Gastrocnemius medialis (tissue), 4 donors: ENCODE results near the gene PCDH12. TPM values are rescaled to one million over a fixed set of nuclear protein-coding genes. Genes with fewer than 3 reads are reported as not detected.

Experiments
- ATAC-seq, 2 donors: fragments of 150-250 bp; one replicate each; pipeline ENCODE4 v1.9.1; 2016
- DNase-seq, 2 donors: peaks; one replicate each; pipeline ENCODE4 v3.0.0-alpha.2; 2019
- H3K27ac ChIP-seq, 4 donors: fragments of 200-600 bp; sonication (generic); 1 replicate in 1 of 4; 2 replicates in 3 of 4; pipeline ENCODE4 v1.5.1; 2016 to 2018; ENCODE audit warnings: mild to moderate bottlenecking in 2 of 4, moderate library complexity in 1 of 4
- H3K27me3 ChIP-seq, 3 donors: fragments of 200-600 bp; sonication (generic) in 2 of 3; 1 replicate in 1 of 3; 2 replicates in 2 of 3; pipeline versions ENCODE4 v1.5.1 to v1.6.0; 2016 to 2019; ENCODE audit warnings: mild to moderate bottlenecking in 1 of 3, moderate library complexity in 1 of 3
- H3K36me3 ChIP-seq, 2 donors: fragments of 200-600 bp; sonication (generic) in 1 of 2; one replicate each; pipeline ENCODE4 v1.5.1; 2017 to 2018
- H3K4me1 ChIP-seq, 2 donors: fragments of 200-600 bp; sonication (generic) in 1 of 2; one replicate each; pipeline ENCODE4 v1.5.1; 2016 to 2017; ENCODE audit warnings: mild to moderate bottlenecking in 2 of 2
- H3K4me3 ChIP-seq, 4 donors: fragments of 200-600 bp; sonication (generic) in 3 of 4; 1 replicate in 1 of 4; 2 replicates in 3 of 4; pipeline ENCODE4 v1.5.1; 2016 to 2019; ENCODE audit warnings: mild to moderate bottlenecking in 2 of 4
- H3K9me3 ChIP-seq, 3 donors: fragments of 200-600 bp; sonication (generic) in 2 of 3; 1 replicate in 1 of 3; 2 replicates in 2 of 3; pipeline ENCODE4 v1.5.1; 2016 to 2019
- POLR2A ChIP-seq, 2 donors: fragments of 450-650 bp; IDR thresholded peaks; one replicate each; pipeline ENCODE4 v1.6.1; 2017; ENCODE audit warnings: antibody characterized with exemption in 2 of 2, mild to moderate bottlenecking in 2 of 2, moderate library complexity in 2 of 2
- in situ Hi-C, 4 donors: fragments of 200-750 bp; cut with MboI; loops; one replicate each; pipeline versions ENCODE4 v1.15.0 to v1.8.0; 2017; ENCODE audit warnings: low sequenced_read_pairs in 4 of 4
- intact Hi-C: fragments of 100-400 bp; cut with DNase I; formaldehyde crosslinking; loops from one replicate; pipeline ENCODE4 v1.15.1; 2023; ENCODE audit warnings: low total_unique reads
- total RNA-seq, 4 donors: library from RNA; depleted of rRNA; stranded (reverse); fragments of >200 nt; gene quantifications; one replicate each; pipeline versions ENCODE4 v1.1.0 to v1.2.3, GENCODE V29; 2016
- TF ChIP-seq, protein P1 (sequence below), 5 experiments: fragments of 450-650 bp in 3 of 5; fragments of 200-600 bp in 2 of 5; sonication (generic) in 2 of 5; IDR thresholded peaks in 4 of 5; conservative IDR thresholded peaks in 1 of 5; 1 replicate in 4 of 5; 2 replicates in 1 of 5; pipeline ENCODE4 v1.5.1; 2016 to 2019; ENCODE audit warnings: antibody characterized with exemption in 5 of 5, mild to moderate bottlenecking in 3 of 5, moderate library complexity in 3 of 5

The PCDH12 gene
- total RNA-seq, result 10 to 100 TPM in 1 of 4 donors, 1 to 10 TPM in 3; 2.1 to 13.6 (median 3.6) TPM

DNA sequence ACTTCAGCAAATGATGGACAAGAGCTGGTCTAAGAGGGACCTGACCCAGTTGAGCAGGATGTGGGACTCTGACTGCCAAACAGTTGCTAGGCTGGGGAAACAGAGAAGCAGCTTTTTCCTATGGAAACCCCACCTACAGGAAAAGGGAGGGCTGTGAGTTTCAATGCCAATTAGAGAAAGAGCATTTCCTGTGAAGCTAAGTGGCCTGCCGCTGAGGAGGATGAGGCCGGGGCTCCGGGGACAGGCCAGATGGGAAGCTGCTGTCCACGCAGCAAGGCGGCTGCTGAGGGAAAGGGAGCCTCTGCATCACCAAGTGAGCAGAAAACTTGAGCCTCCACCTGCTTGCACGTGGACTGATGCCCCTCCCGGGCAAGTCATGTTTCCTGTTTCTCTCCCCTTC lies at the start of gene PCDH12:
PCDH12 (minus strand) TSS at position 90 of the 400 bp plus-strand sequence. CDS start 351 bp downstream, outside the sequence.
- DNase-seq (no peak), ATAC-seq (peak; percentile 18 to 40)
- Histone ChIP-seq H3K4me1 (peaks cover 0 to 3% of the 10 kb centered on the region in 2 donors), H3K27ac (peak within 1 kb of the TSS; percentile 17 to 64 (median 54)), H3K4me3 (peak within 1 kb of the TSS in 3 of 4 donors; percentile 34 to 39 (median 35)), H3K36me3 (no peaks in the 10 kb centered on the region), H3K27me3 (no peaks in the 10 kb centered on the region), H3K9me3 (no peaks in the 10 kb centered on the region)
- intact Hi-C loops, result no loop called here
- TF ChIP-seq, protein P1, sequence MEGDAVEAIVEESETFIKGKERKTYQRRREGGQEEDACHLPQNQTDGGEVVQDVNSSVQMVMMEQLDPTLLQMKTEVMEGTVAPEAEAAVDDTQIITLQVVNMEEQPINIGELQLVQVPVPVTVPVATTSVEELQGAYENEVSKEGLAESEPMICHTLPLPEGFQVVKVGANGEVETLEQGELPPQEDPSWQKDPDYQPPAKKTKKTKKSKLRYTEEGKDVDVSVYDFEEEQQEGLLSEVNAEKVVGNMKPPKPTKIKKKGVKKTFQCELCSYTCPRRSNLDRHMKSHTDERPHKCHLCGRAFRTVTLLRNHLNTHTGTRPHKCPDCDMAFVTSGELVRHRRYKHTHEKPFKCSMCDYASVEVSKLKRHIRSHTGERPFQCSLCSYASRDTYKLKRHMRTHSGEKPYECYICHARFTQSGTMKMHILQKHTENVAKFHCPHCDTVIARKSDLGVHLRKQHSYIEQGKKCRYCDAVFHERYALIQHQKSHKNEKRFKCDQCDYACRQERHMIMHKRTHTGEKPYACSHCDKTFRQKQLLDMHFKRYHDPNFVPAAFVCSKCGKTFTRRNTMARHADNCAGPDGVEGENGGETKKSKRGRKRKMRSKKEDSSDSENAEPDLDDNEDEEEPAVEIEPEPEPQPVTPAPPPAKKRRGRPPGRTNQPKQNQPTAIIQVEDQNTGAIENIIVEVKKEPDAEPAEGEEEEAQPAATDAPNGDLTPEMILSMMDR (IDR thresholded peaks at IDR 0.05 in 4 of 5, conservative IDR thresholded peaks at IDR 0.05 in 1 of 5), result no peak
- TF ChIP-seq POLR2A (IDR thresholded peaks at IDR 0.05), result no peak
- in situ Hi-C loops, result loop anchor here in 3 of 4 donors (5.0 to 10.0 kb wide), 3 partner anchors 73 to 271 kb away; no protein-coding TSS in a partner anchor

DNA sequence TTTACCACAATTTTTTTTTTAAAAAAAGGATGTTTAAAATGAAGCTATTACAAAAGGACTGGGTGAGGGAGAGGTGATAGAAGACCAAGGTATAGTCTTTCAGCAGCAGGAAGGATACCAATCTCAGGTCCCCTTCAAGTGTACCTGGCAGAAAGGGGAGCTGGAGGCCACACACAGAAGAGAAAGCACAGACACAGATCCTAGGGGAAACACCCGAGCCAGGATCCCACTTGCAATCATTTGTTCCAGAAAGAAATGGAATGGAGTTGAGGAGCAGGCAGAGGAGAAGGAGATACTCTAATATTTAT lies 49.2 kb upstream of the PCDH12 start:
- Histone ChIP-seq H3K36me3 (peaks cover 0 to 52% of the 10 kb centered on the region in 2 donors), H3K27me3 (no peaks in the 10 kb centered on the region), H3K4me1 (peaks cover 2 to 3% of the 10 kb centered on the region in 2 donors), H3K27ac (no peak overlapping the region), H3K9me3 (no peaks in the 10 kb centered on the region), H3K4me3 (no peak overlapping the region)
- no peak for TF ChIP-seq POLR2A (IDR thresholded peaks at IDR 0.05)
- TF ChIP-seq, protein P1 (IDR thresholded peaks at IDR 0.05 in 4 of 5, conservative IDR thresholded peaks at IDR 0.05 in 1 of 5), result no peak
- DNase-seq, result no peak
- in situ Hi-C loops (loop anchor here in 1 of 4 donors (25.0 kb wide), 1 partner anchor 880 kb away; no protein-coding TSS in a partner anchor), intact Hi-C loops (no loop called here)
- ATAC-seq, result no peak

DNA sequence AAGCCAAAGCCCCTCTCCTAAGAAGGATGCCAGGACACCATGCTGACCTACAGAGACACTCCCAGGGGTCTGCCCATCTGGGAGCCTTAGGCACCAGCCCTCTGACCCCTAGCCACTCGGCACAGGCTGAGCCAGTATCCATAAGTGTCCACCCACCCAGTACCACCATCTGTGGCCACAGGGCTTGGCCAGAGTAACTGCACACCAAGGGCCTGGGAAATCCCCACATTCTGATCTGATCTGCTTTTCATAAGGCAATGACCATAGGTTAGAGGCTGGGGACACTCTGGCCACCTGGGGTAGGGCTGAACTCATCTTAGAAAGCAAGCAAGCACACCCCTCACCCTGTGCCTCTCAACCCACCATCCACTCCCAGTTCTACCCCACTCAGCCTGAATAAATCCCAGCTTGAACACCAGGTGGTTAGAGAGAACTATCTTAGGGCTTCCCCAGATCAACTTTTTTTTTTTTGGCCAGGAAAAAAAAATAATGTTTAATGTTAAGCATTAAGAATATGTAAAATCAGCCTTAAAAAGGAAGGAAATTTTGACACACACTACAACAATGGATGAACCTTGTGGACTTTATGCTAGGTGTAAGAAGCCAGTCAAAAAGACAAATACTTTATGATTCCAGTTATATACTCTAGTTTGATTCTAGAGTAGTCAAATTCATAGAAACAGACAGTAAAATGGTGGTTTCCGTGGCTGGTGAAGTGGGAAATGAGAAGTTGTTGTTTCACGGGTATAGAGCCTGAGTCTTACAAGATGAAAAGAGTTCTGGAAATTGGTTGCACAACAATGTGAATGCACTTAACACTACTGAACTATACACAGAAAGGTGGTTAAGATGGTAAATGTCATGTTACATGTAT lies 48.6 kb upstream of the PCDH12 start:
- Histone ChIP-seq H3K4me1 (no peaks in the 10 kb centered on the region), H3K27ac (no peak overlapping the region), H3K9me3 (no peaks in the 10 kb centered on the region), H3K4me3 (no peak overlapping the region), H3K27me3 (no peaks in the 10 kb centered on the region), H3K36me3 (peaks cover 0 to 58% of the 10 kb centered on the region in 2 donors)
- intact Hi-C loops, result no loop called here
- TF ChIP-seq POLR2A (IDR thresholded peaks at IDR 0.05), result no peak
- TF ChIP-seq, protein P1 (IDR thresholded peaks at IDR 0.05 in 4 of 5, conservative IDR thresholded peaks at IDR 0.05 in 1 of 5), result no peak
- ATAC-seq (no peak), DNase-seq (no peak)
- in situ Hi-C loops, result loop anchor here in 1 of 4 donors (25.0 kb wide), 1 partner anchor 881 kb away; no protein-coding TSS in a partner anchor

DNA sequence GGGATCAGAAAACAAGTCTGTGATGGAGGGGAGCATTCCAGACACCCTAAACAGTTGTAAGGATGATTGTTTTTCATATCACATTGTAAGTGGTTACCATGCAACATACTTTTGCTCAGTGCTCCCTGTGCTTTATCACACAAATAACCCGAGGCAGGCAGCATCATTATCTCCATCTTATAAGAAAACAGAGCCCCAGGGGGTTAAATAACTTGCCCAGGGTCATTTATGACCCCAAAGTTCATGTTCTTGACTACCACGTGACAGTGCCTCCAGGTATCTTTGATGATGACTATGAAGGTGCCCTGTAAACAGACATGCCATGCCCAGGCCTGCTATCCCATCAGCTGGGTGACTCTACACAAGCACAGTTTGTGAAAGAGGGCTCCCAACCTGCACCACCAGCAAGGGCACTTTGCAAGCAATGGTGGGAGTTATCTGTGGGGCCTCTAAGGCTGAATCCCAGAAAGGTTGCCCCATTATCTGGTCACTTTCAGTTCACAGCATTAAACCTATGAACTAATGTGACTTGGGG lies 45.3 kb upstream of the PCDH12 start:
- intact Hi-C loops, result no loop called here
- Histone ChIP-seq H3K4me1 (no peaks in the 10 kb centered on the region), H3K27me3 (no peaks in the 10 kb centered on the region), H3K4me3 (no peak overlapping the region), H3K27ac (no peak overlapping the region), H3K36me3 (peaks cover 0 to 66% of the 10 kb centered on the region in 2 donors), H3K9me3 (no peaks in the 10 kb centered on the region)
- no peak for DNase-seq
- ATAC-seq, result no peak
- in situ Hi-C loops, result loop anchor here in 2 of 4 donors (5.0 to 25.0 kb wide), 2 partner anchors 139 to 884 kb away; no protein-coding TSS in a partner anchor
- TF ChIP-seq, protein P1 (IDR thresholded peaks at IDR 0.05 in 4 of 5, conservative IDR thresholded peaks at IDR 0.05 in 1 of 5), result no peak
- no peak for TF ChIP-seq POLR2A (IDR thresholded peaks at IDR 0.05)
